Hematopoietic multipotent progenitor cell treated with erythropoietin and hydrocortisone succinate and interleukin-3 and kit ligand, for 8 days (in vitro differentiated cells): ENCODE measurements around the gene SLC25A22.

Experiments used
- DNase-seq: peaks from one replicate; pipeline ENCODE4 v3.0.0-alpha.2; 2015

Gene SLC25A22

GRCh38 chr11:742571-743201 lies 55.4 kb downstream of the SLC25A22 start:
- DNase-seq = no peak

DNA sequence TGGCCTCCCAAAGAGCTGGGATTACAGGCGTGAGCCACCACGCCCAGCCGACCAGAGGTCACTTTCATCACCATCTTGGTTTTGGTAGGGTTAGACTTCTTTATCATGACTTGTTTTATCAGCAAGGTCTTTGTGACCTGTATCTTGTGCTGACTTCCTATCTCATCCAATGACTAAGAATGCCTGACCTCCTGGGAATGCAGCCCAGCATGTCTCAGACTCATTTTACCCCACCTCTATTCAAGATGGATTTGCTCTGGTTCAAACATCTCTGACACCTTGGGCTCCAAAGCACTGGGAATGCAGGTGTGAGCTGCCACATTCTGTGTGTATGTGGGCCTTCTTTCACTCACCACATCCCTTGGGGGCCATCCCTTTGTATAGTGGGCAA lies 55.9 kb downstream of the SLC25A22 start:
- DNase-seq = no peak
